GM23248 (cell line): Measurements from ENCODE around the gene UBE2V1. TPM values are rescaled to one million over a fixed set of nuclear protein-coding genes. Genes with fewer than 3 reads are reported as not detected.

Source experiments
- DNase-seq: peaks from one replicate; pipeline ENCODE4 v3.0.0-alpha.2; 2015
- H2AFZ ChIP-seq: fragments of 200-600 bp; sonication (generic); 2 replicates; pipeline ENCODE4 v1.6.1; 2016; ENCODE audit warnings: antibody characterized with exemption
- H3F3A ChIP-seq: fragments of 200-600 bp; sonication (generic); 2 replicates; pipeline ENCODE4 v1.6.1; 2016; ENCODE audit warnings: mild to moderate bottlenecking, antibody characterized with exemption, mixed run types; ENCODE audit not compliant: insufficient read depth
- H3K27ac ChIP-seq: fragments of 200-600 bp; sonication (generic); 2 replicates; pipeline ENCODE4 v1.5.1; 2016; ENCODE audit warnings: mild to moderate bottlenecking
- H3K27me3 ChIP-seq: fragments of 200-600 bp; sonication (generic); replicated peaks from 2 replicates; pipeline ENCODE4 v1.6.1; 2016; ENCODE audit warnings: mild to moderate bottlenecking; ENCODE audit not compliant: insufficient read depth
- H3K36me3 ChIP-seq: fragments of 200-600 bp; sonication (generic); 2 replicates; pipeline ENCODE4 v1.6.1; 2016; ENCODE audit warnings: low read depth, mild to moderate bottlenecking
- H3K4me1 ChIP-seq: fragments of 200-600 bp; sonication (generic); 2 replicates; pipeline ENCODE4 v1.6.1; 2016; ENCODE audit warnings: mild to moderate bottlenecking; ENCODE audit not compliant: insufficient read depth
- H3K4me2 ChIP-seq: fragments of 200-600 bp; sonication (generic); one replicate; pipeline ENCODE4 v1.6.1; 2016; ENCODE audit warnings: mild to moderate bottlenecking; ENCODE audit not compliant: unreplicated experiment
- H3K4me3 ChIP-seq: fragments of 200-600 bp; sonication (generic); 2 replicates; pipeline ENCODE4 v1.5.1; 2016; ENCODE audit warnings: mild to moderate bottlenecking
- H3K79me2 ChIP-seq: fragments of 200-600 bp; sonication (generic); 2 replicates; pipeline ENCODE4 v1.6.1; 2016; ENCODE audit warnings: mild to moderate bottlenecking; ENCODE audit not compliant: insufficient read depth
- H3K9ac ChIP-seq: fragments of 200-600 bp; sonication (generic); 2 replicates; pipeline ENCODE4 v1.6.1; 2016; ENCODE audit warnings: mild to moderate bottlenecking
- H3K9me2 ChIP-seq: fragments of 200-600 bp; sonication (generic); 2 replicates; pipeline ENCODE4 v1.6.1; 2016; ENCODE audit warnings: mixed run types, mild to moderate bottlenecking, moderate library complexity; ENCODE audit not compliant: insufficient read depth
- H3K9me3 ChIP-seq: fragments of 200-600 bp; sonication (generic); one replicate; pipeline ENCODE4 v1.6.1; 2017; ENCODE audit warnings: low read depth
- H4K20me1 ChIP-seq: fragments of 200-600 bp; sonication (generic); 2 replicates; pipeline ENCODE4 v1.6.0; 2016; ENCODE audit not compliant: insufficient read depth
- EZH2 ChIP-seq: fragments of 200-600 bp; sonication (generic); IDR thresholded peaks from 2 replicates; pipeline ENCODE4 v1.6.1; 2018; ENCODE audit warnings: antibody characterized with exemption, mild to moderate bottlenecking; ENCODE audit not compliant: insufficient read depth, poor library complexity, severe bottlenecking
- EZH2phosphoT487 ChIP-seq: fragments of 200-600 bp; sonication (generic); IDR thresholded peaks from 2 replicates; pipeline ENCODE4 v1.6.1; 2018; ENCODE audit warnings: antibody characterized with exemption, moderate library complexity, mild to moderate bottlenecking, low read depth; ENCODE audit not compliant: insufficient read depth
- WGBS, 2 experiments: methylation state at CpG; one replicate each; pipeline ENCODE4 v1.1.6; 2015 to 2017; ENCODE audit warnings: low lambda C conversion rate in 2 of 2, low coverage in 1 of 2; ENCODE audit errors: missing lambda C conversion rate in 2 of 2; 5-methylcytosine and 5-hydroxymethylcytosine counted together
- in situ Hi-C: fragments of 300-500 bp; cut with MboI; formaldehyde crosslinking; loops from 2 replicates; pipeline ENCODE4 v1.15.0; 2020
- polyA plus RNA-seq: library from polyadenylated mRNA; unstranded; fragments of >200 nt; fragmentation: Nextera tagmentation; extraction: Ambion mirVana; gene quantifications from 2 replicates; pipeline ENCODE4 v1.2.1, GENCODE V29; 2016
- total RNA-seq: library from RNA; depleted of rRNA; stranded (reverse); fragments of >200 nt; shearing (Covaris generic); gene quantifications from 2 replicates; pipeline ENCODE4 v1.2.3, GENCODE V29; 2014

Gene UBE2V1
- total and polyA plus RNA-seq, 2 experiments from 2014 or later, result 41.7 to 197 TPM

- H3K27me3 ChIP-seq, result no peaks in the 10 kb centered on the region
- TF ChIP-seq EZH2 (no peak), EZH2phosphoT487 (no peak)
- H3K79me2 ChIP-seq, result peaks cover 88% of the 10 kb centered on the region
- no peak overlapping the region for H2AFZ ChIP-seq
- H3F3A ChIP-seq, result peaks cover 27% of the 10 kb centered on the region
- no peak for DNase-seq
- H3K4me1 ChIP-seq, result peaks cover 36% of the 10 kb centered on the region
- no peaks in the 10 kb centered on the region for H4K20me1 ChIP-seq
- no peaks in the 10 kb centered on the region for H3K9me3 ChIP-seq
- no peak overlapping the region for H3K27ac ChIP-seq
- in situ Hi-C loops, result no loop called here
- no peak overlapping the region for H3K9ac ChIP-seq
- H3K36me3 ChIP-seq, result peaks cover 8% of the 10 kb centered on the region; the same call in 1 of the 2 replicates
- 74 to 80% methylated on average over 6 of the region's 6 CpGs for WGBS, 2 experiments
- H3K4me2 ChIP-seq, result no peak overlapping the region
- no peak overlapping the region for H3K4me3 ChIP-seq
- no peaks in the 10 kb centered on the region for H3K9me2 ChIP-seq
Observed at GRCh38 chr20:50142812-50143211, 29.9 kb upstream of the UBE2V1 start.

GRCh38 chr20:50141811-50142561 lies 29.0 kb upstream of the UBE2V1 start:
- Histone ChIP-seq H3K9ac (0 out of 2 replicates have a peak overlapping the region, but pooled peaks have one; percentile 11), H3K9me3 (no peaks in the 10 kb centered on the region), H3K9me2 (no peaks in the 10 kb centered on the region), H3K79me2 (peaks cover 88% of the 10 kb centered on the region), H3K4me3 (no peak overlapping the region), H3K4me1 (peaks cover 36% of the 10 kb centered on the region), H3K4me2 (peak overlapping the region; percentile 8), H3K27ac (peak overlapping the region; percentile 7; the same call in 1 of the 2 replicates), H3F3A (peaks cover 27% of the 10 kb centered on the region), H2AFZ (no peak overlapping the region), H3K36me3 (peaks cover 8% of the 10 kb centered on the region; the same call in 1 of the 2 replicates), H4K20me1 (no peaks in the 10 kb centered on the region), H3K27me3 (no peaks in the 10 kb centered on the region)
- DNase-seq, result no peak
- no peak for TF ChIP-seq EZH2
- in situ Hi-C loops, result no loop called here
- WGBS, 2 experiments, result 77 to 81% methylated on average over 12 of the region's 12 CpGs

- Histone ChIP-seq H3K27me3 (no peaks in the 10 kb centered on the region), H3F3A (peaks cover 27% of the 10 kb centered on the region), H3K9me2 (no peaks in the 10 kb centered on the region), H3K27ac (no peak overlapping the region), H3K36me3 (peaks cover 11% of the 10 kb centered on the region), H3K4me1 (peaks cover 36% of the 10 kb centered on the region), H3K4me3 (no peak overlapping the region), H4K20me1 (no peaks in the 10 kb centered on the region), H3K79me2 (peaks cover 88% of the 10 kb centered on the region), H3K4me2 (peak overlapping the region; percentile 8), H2AFZ (no peak overlapping the region), H3K9ac (no peak overlapping the region), H3K9me3 (no peaks in the 10 kb centered on the region)
- in situ Hi-C loops, result no loop called here
- TF ChIP-seq EZH2, result no peak
- no peak for TF ChIP-seq EZH2phosphoT487
- no peak for DNase-seq
- WGBS, 2 experiments, result 94 to 100% methylated on average over 6 of the region's 6 CpGs
Observed at GRCh38 chr20:50141018-50141675, 28.2 kb upstream of the UBE2V1 start.

- H3F3A ChIP-seq, result peaks cover 21% of the 10 kb centered on the region
- 94 to 95% methylated on average over 11 of the region's 11 CpGs for WGBS, 2 experiments
- no peaks in the 10 kb centered on the region for H4K20me1 ChIP-seq
- H3K27me3 ChIP-seq, result no peaks in the 10 kb centered on the region
- no peak for DNase-seq
- in situ Hi-C loops, result no loop called here
- no peak overlapping the region for H3K4me2 ChIP-seq
- no peak overlapping the region for H3K4me3 ChIP-seq
- H3K36me3 ChIP-seq, result peaks cover 16% of the 10 kb centered on the region
- peaks cover 36% of the 10 kb centered on the region for H3K4me1 ChIP-seq
- TF ChIP-seq EZH2 (no peak), EZH2phosphoT487 (no peak)
- no peak overlapping the region for H3K9ac ChIP-seq
- H3K9me2 ChIP-seq, result no peaks in the 10 kb centered on the region
- H3K79me2 ChIP-seq, result peaks cover 88% of the 10 kb centered on the region
- H3K9me3 ChIP-seq, result no peaks in the 10 kb centered on the region
- no peak overlapping the region for H3K27ac ChIP-seq
- H2AFZ ChIP-seq, result no peak overlapping the region
Observed at GRCh38 chr20:50140339-50140859, 27.4 kb upstream of the UBE2V1 start.
